H1 (cell line): ENCODE data around the gene ZNF441. TPM values are rescaled to one million over a fixed set of nuclear protein-coding genes. Genes with fewer than 3 reads are reported as not detected.

Source experiments
- CTCF ChIA-PET: fragments of 300-600 bp; sonication (Branson Sonifier 250); formaldehyde crosslinking; loops from one replicate; lab custom pipeline; 2021; ENCODE audit not compliant: partially characterized antibody; lab: Charles Lee
- POLR2A ChIA-PET: fragments of 300-600 bp; sonication (Branson Sonifier 250); formaldehyde crosslinking; loops from one replicate; lab custom pipeline; 2021; ENCODE audit warnings: inconsistent platforms; ENCODE audit not compliant: partially characterized antibody; lab: Charles Lee
- DNase-seq, 2 experiments: peaks; one replicate each; pipeline versions ENCODE4 v3.0.0 to v3.0.0-alpha.2; 2010 to 2022; ENCODE audit warnings: low spot score in 2 of 2, low read depth in 1 of 2, mixed read lengths in 1 of 2
- FAIRE-seq: peaks from 2 replicates; lab custom pipeline; 2011; peaks lifted over from hg19 to GRCh38; lab: Jason Lieb, UNC
- H2AFZ ChIP-seq: 2 replicates; pipeline ENCODE4 v1.8.1; 2012; ENCODE audit warnings: low read length, inconsistent platforms
- H2AK5ac ChIP-seq: 2 replicates; pipeline ENCODE4 v1.6.1; 2013; ENCODE audit warnings: low read depth, low read length
- H2BK120ac ChIP-seq: replicated peaks from 2 replicates; pipeline ENCODE3; 2013; ENCODE audit warnings: low read depth, low read length, inconsistent platforms
- H2BK12ac ChIP-seq: 2 replicates; pipeline ENCODE4 v1.6.1; 2013; ENCODE audit warnings: low read depth, low read length
- H2BK15ac ChIP-seq: 2 replicates; pipeline ENCODE4 v1.6.1; 2013; ENCODE audit warnings: low read length
- H2BK20ac ChIP-seq: 2 replicates; pipeline ENCODE4 v1.6.1; 2013; ENCODE audit warnings: low read length
- H2BK5ac ChIP-seq: 2 replicates; pipeline ENCODE4 v1.6.1; 2013; ENCODE audit warnings: low read depth, low read length
- H3K14ac ChIP-seq: 2 replicates; pipeline ENCODE4 v1.6.1; 2013; ENCODE audit warnings: inconsistent platforms; ENCODE audit not compliant: insufficient read length
- H3K18ac ChIP-seq: 2 replicates; pipeline ENCODE4 v1.6.1; 2013; ENCODE audit warnings: low read length; ENCODE audit errors: extremely low read depth
- H3K23ac ChIP-seq: 2 replicates; pipeline ENCODE4 v1.6.1; 2013; ENCODE audit warnings: inconsistent platforms; ENCODE audit not compliant: insufficient read length
- H3K23me2 ChIP-seq: 2 replicates; pipeline ENCODE4 v1.6.1; 2013; ENCODE audit warnings: low read depth, low read length
- H3K27ac ChIP-seq: 2 replicates; pipeline ENCODE4 v1.6.1; 2011; ENCODE audit warnings: low read depth, low read length, inconsistent platforms
- H3K27me3 ChIP-seq, 4 experiments: replicated peaks in 1 of 4; 1 replicate in 1 of 4; 2 replicates in 3 of 4; pipeline versions ENCODE4 v1.6.1 to v1.8.1; 2011 to 2013; ENCODE audit warnings: low read length in 3 of 4, mild to moderate bottlenecking in 3 of 4, inconsistent platforms in 2 of 4, mixed read lengths in 2 of 4, moderate library complexity in 1 of 4; ENCODE audit not compliant: control insufficient read depth in 3 of 4, insufficient read depth in 3 of 4; ENCODE audit errors: extremely low read depth in 1 of 4
- H3K36me3 ChIP-seq, 4 experiments: 2 replicates each; pipeline versions ENCODE4 v1.6.1 to v1.8.1; 2011 to 2013; ENCODE audit warnings: mild to moderate bottlenecking in 4 of 4, low read length in 3 of 4, moderate library complexity in 2 of 4, control low read depth in 1 of 4, inconsistent platforms in 1 of 4; ENCODE audit not compliant: insufficient read depth in 4 of 4, control insufficient read depth in 2 of 4
- H3K4ac ChIP-seq: replicated peaks from 2 replicates; pipeline ENCODE3; 2013; ENCODE audit warnings: low read length, low read depth, mixed read lengths, inconsistent platforms; ENCODE audit not compliant: insufficient read length
- H3K4me1 ChIP-seq, 4 experiments: replicated peaks in 1 of 4; 1 replicate in 1 of 4; 2 replicates in 3 of 4; pipeline versions ENCODE4 v1.6.1 to v1.8.1; 2011 to 2013; ENCODE audit warnings: low read length in 3 of 4, inconsistent platforms in 2 of 4, mixed read lengths in 1 of 4; ENCODE audit not compliant: insufficient read depth in 4 of 4, control insufficient read depth in 3 of 4
- H3K4me2 ChIP-seq, 2 experiments: 2 replicates each; pipeline versions ENCODE4 v1.6.1 to v1.8.1; 2011 to 2013; ENCODE audit warnings: low read depth in 2 of 2, low read length in 2 of 2, control low read depth in 1 of 2, inconsistent platforms in 1 of 2, mild to moderate bottlenecking in 1 of 2; ENCODE audit not compliant: insufficient read depth in 1 of 2
- H3K4me3 ChIP-seq, 4 experiments: fragments of 200-600, 300-600 bp in 1 of 4; sonication (generic), shearing (Covaris generic), sonication (Bioruptor Twin) in 1 of 4; 2 replicates each; pipeline versions ENCODE4 v1.5.1 to v1.8.1; 2011 to 2016; ENCODE audit warnings: low read length in 4 of 4, low read depth in 3 of 4, control low read depth in 2 of 4, inconsistent platforms in 2 of 4, mild to moderate bottlenecking in 2 of 4, mixed read lengths in 1 of 4, moderate library complexity in 1 of 4; ENCODE audit not compliant: insufficient read depth in 2 of 4; ENCODE audit errors: extremely low read depth in 1 of 4
- H3K56ac ChIP-seq: replicated peaks from 2 replicates; pipeline ENCODE3; 2013; ENCODE audit warnings: low read depth, mild to moderate bottlenecking, mixed read lengths, low read length, inconsistent platforms; ENCODE audit not compliant: insufficient read length
- H3K79me1 ChIP-seq: 2 replicates; pipeline ENCODE4 v1.6.1; 2013; ENCODE audit warnings: low read depth, low read length, control low read depth
- H3K79me2 ChIP-seq, 2 experiments: 2 replicates each; pipeline versions ENCODE4 v1.6.1 to v1.8.1; 2012 to 2013; ENCODE audit warnings: low read length in 2 of 2, mild to moderate bottlenecking in 2 of 2, inconsistent platforms in 1 of 2; ENCODE audit not compliant: insufficient read depth in 2 of 2, control insufficient read depth in 1 of 2
- H3K9ac ChIP-seq, 4 experiments: replicated peaks in 1 of 4; 1 replicate in 1 of 4; 2 replicates in 3 of 4; pipeline versions ENCODE4 v1.6.1 to v1.8.1; 2011 to 2013; ENCODE audit warnings: low read depth in 3 of 4, low read length in 3 of 4, control low read depth in 2 of 4, mild to moderate bottlenecking in 2 of 4, moderate library complexity in 2 of 4, inconsistent platforms in 1 of 4; ENCODE audit errors: extremely low read depth in 1 of 4
- H3K9me3 ChIP-seq, 2 experiments: 2 replicates each; pipeline versions ENCODE4 v1.6.1 to v1.8.1; 2012 to 2013; ENCODE audit warnings: mild to moderate bottlenecking in 2 of 2, moderate library complexity in 2 of 2, control low read depth in 1 of 2, inconsistent platforms in 1 of 2, low read depth in 1 of 2, low read length in 1 of 2, mixed read lengths in 1 of 2; ENCODE audit not compliant: insufficient read depth in 2 of 2
- H4K20me1 ChIP-seq, 2 experiments: replicated peaks in 1 of 2; 2 replicates each; pipeline versions ENCODE3 to v1.8.1; 2011 to 2013; ENCODE audit warnings: inconsistent platforms in 2 of 2, low read length in 2 of 2, mild to moderate bottlenecking in 1 of 2; ENCODE audit not compliant: insufficient read depth in 2 of 2, control insufficient read depth in 1 of 2
- H4K5ac ChIP-seq: 2 replicates; pipeline ENCODE4 v1.6.1; 2013; ENCODE audit warnings: low read length, low read depth, mixed read lengths, inconsistent platforms; ENCODE audit not compliant: insufficient read length
- H4K8ac ChIP-seq: 2 replicates; pipeline ENCODE4 v1.8.0; 2013; ENCODE audit warnings: mild to moderate bottlenecking, moderate library complexity, low read length, inconsistent platforms; ENCODE audit not compliant: insufficient read depth; ENCODE audit errors: extremely low read depth
- H4K91ac ChIP-seq: replicated peaks from 2 replicates; pipeline ENCODE3; 2013; ENCODE audit warnings: low read length, mixed read lengths, inconsistent platforms; ENCODE audit not compliant: insufficient read length
- CREB1 ChIP-seq: IDR thresholded peaks from 2 replicates; pipeline ENCODE4 v1.6.1; 2012; ENCODE audit warnings: inconsistent platforms
- GTF2F1 ChIP-seq: IDR thresholded peaks from 2 replicates; pipeline ENCODE4 v1.6.1; 2012; ENCODE audit warnings: low read depth, low read length, improper control_type of control experiment, borderline replicate concordance
- JUN ChIP-seq: IDR thresholded peaks from 2 replicates; pipeline ENCODE4 v1.6.1; 2011; ENCODE audit warnings: low read depth, mild to moderate bottlenecking, improper control_type of control experiment, low read length
- MAFK ChIP-seq: IDR thresholded peaks from 2 replicates; pipeline ENCODE4 v1.6.1; 2012; ENCODE audit warnings: low read depth, mild to moderate bottlenecking, improper control_type of control experiment, low read length
- PHF8 ChIP-seq: fragments of 200-600 bp; sonication (generic); conservative IDR thresholded peaks from 2 replicates; pipeline ENCODE4 v1.7.1; 2012; ENCODE audit warnings: low read depth, mild to moderate bottlenecking, inconsistent platforms, low read length, moderate library complexity
- WGBS, 2 experiments: shearing (Covaris generic) in 1 of 2; methylation state at CpG; one replicate each; pipeline versions ENCODE4 v1.1.6 to v1.1.7; 2013 to 2015; ENCODE audit warnings: low lambda C conversion rate in 2 of 2, mixed read lengths in 2 of 2, inconsistent platforms in 1 of 2, low coverage in 1 of 2, missing lambda C conversion rate in 1 of 2; ENCODE audit not compliant: insufficient replicate concordance in 2 of 2, insufficient coverage in 1 of 2, insufficient read length in 1 of 2; ENCODE audit errors: extremely low coverage in 1 of 2, missing lambda C conversion rate in 1 of 2; 5-methylcytosine and 5-hydroxymethylcytosine counted together
- polyA plus RNA-seq, 7 experiments: library from polyadenylated mRNA; depleted of rRNA in 3 of 7; stranded (reverse) in 5 of 7; unstranded in 2 of 7; fragments of >200 nt in 5 of 7; fragments of 200-250 nt in 2 of 7; gene quantifications; 1 replicate in 5 of 7; 2 replicates in 1 of 7; 4 replicates in 1 of 7; pipeline versions ENCODE4 v1.2.1 to v1.2.3, GENCODE V29; 2011 to 2013; ENCODE audit warnings: missing spikeins in 2 of 7, mixed read lengths in 2 of 7
- total RNA-seq: library from RNA; stranded (reverse); fragmentation: NEBNext Ultra II Directional; extraction: Animal tissue kit (Norgen Biotek cat#: 25700); gene quantifications from 2 replicates; pipeline ENCODE4 v1.2.1, GENCODE V29; 2021

The ZNF441 gene
- total and polyA plus RNA-seq, 2 of the 8 experiments (the other 6 are each of a cell fraction or from before 2014, with no cell fraction given), result 0.09 to 0.48 TPM

- no peak overlapping the region for H3K4me2 ChIP-seq
- H3K79me1 ChIP-seq, result no peaks in the 10 kb centered on the region
- no peak overlapping the region for H3K14ac ChIP-seq
- no peak overlapping the region for H2BK120ac ChIP-seq
- H2AK5ac ChIP-seq, result no peak overlapping the region
- H4K8ac ChIP-seq, result no peak overlapping the region
- H2BK5ac ChIP-seq, result no peak overlapping the region
- no peak for FAIRE-seq
- no peak overlapping the region for H3K4me3 ChIP-seq
- no peak overlapping the region for H3K9ac ChIP-seq
- no peaks in the 10 kb centered on the region for H3K4me1 ChIP-seq
- no peak for DNase-seq
- no peak overlapping the region for H3K23ac ChIP-seq
- H2BK12ac ChIP-seq, result no peak overlapping the region
- no peak overlapping the region for H2BK20ac ChIP-seq
- no peaks in the 10 kb centered on the region for H3K79me2 ChIP-seq
- CTCF ChIA-PET, result no interaction called here
- no peak overlapping the region for H4K91ac ChIP-seq
- POLR2A ChIA-PET, result no interaction called here
- peaks cover 0 to 5% of the 10 kb centered on the region in 2 experiments; a peak in 1 of 4 replicates for H3K9me3 ChIP-seq
- TF ChIP-seq CREB1 (no peak), MAFK (no peak), PHF8 (no peak), JUN (no peak), GTF2F1 (no peak)
- TF ChIP-seq, all 59 proteins: peak for 0
- no peaks in the 10 kb centered on the region for H4K20me1 ChIP-seq
- H3K18ac ChIP-seq, result no peak overlapping the region
- H3K27ac ChIP-seq, result no peak overlapping the region
- no peaks in the 10 kb centered on the region for H3K23me2 ChIP-seq
- H2AFZ ChIP-seq, result no peak overlapping the region
- H2BK15ac ChIP-seq, result no peak overlapping the region
- H4K5ac ChIP-seq, result no peak overlapping the region
- no peak overlapping the region for H3K4ac ChIP-seq
- no peaks in the 10 kb centered on the region for H3K27me3 ChIP-seq
- no peaks in the 10 kb centered on the region for H3K36me3 ChIP-seq
- WGBS, 2 experiments, result 91% methylated on average over 5 of the region's 5 CpGs; no CpG with 5 or more reads in 1 of the 2 experiments
- no peak overlapping the region for H3K56ac ChIP-seq
These were observed 54.8 kb downstream of the ZNF441 start for GRCh38 chr19:11821474-11822109.
